PC-9 (cell line): ENCODE data around the gene DSG2. TPM values are rescaled to one million over a fixed set of nuclear protein-coding genes. Genes with fewer than 3 reads are reported as not detected.

ENCODE experiments used
- BruUV-seq: library from RNA; stranded (reverse); fragments of 400-500 nt; replicated peaks from 2 replicates; lab custom pipeline; 2021; lab: Mats Ljungman, UMichigan
- CTCF ChIA-PET: fragments of 300-600 bp; sonication (Branson Sonifier 250); formaldehyde crosslinking; loops from one replicate; lab custom pipeline; 2022; ENCODE audit warnings: antibody characterized with exemption; lab: Charles Lee
- POLR2A ChIA-PET: fragments of 300-600 bp; sonication (Branson Sonifier 250); formaldehyde crosslinking; loops from one replicate; lab custom pipeline; 2022; ENCODE audit warnings: antibody characterized with exemption; ENCODE audit not compliant: unreplicated experiment; lab: Charles Lee
- DNase-seq, 2 experiments: peaks; one replicate each; pipeline versions ENCODE4 v3.0.0 to v3.0.0-alpha.2; 2015 to 2022; ENCODE audit warnings: mixed read lengths in 1 of 2
- H2AFZ ChIP-seq: fragments of 200-600 bp; sonication (generic); 2 replicates; pipeline ENCODE4 v1.8.1; 2017; ENCODE audit warnings: antibody characterized with exemption
- H3F3A ChIP-seq: fragments of 200-600 bp; sonication (generic); 2 replicates; pipeline ENCODE4 v1.8.1; 2017; ENCODE audit warnings: antibody characterized with exemption, mild to moderate bottlenecking, low read depth; ENCODE audit not compliant: insufficient read depth
- H3K27ac ChIP-seq: fragments of 200-600 bp; sonication (generic); 2 replicates; pipeline ENCODE4 v1.6.1; 2016; ENCODE audit warnings: mixed run types
- H3K27me3 ChIP-seq: fragments of 200-600 bp; sonication (generic); 2 replicates; pipeline ENCODE4 v1.6.1; 2016; ENCODE audit warnings: low read depth, mixed run types; ENCODE audit not compliant: insufficient read depth
- H3K36me3 ChIP-seq: fragments of 200-600 bp; sonication (generic); 2 replicates; pipeline ENCODE4 v1.6.1; 2016; ENCODE audit warnings: low read depth, mixed run types
- H3K4me1 ChIP-seq: fragments of 200-600 bp; sonication (generic); replicated peaks from 2 replicates; pipeline ENCODE4 v1.6.1; 2016; ENCODE audit warnings: mixed run types; ENCODE audit not compliant: insufficient read depth
- H3K4me2 ChIP-seq: fragments of 200-600 bp; sonication (generic); 2 replicates; pipeline ENCODE4 v1.6.1; 2017; ENCODE audit warnings: mixed run types
- H3K4me3 ChIP-seq: fragments of 200-600 bp; sonication (generic); 2 replicates; pipeline ENCODE4 v1.6.1; 2016; ENCODE audit warnings: mixed run types
- H3K79me2 ChIP-seq: fragments of 200-600 bp; sonication (generic); 2 replicates; pipeline ENCODE4 v1.6.1; 2017; ENCODE audit warnings: low read depth, mixed run types
- H3K9me2 ChIP-seq: fragments of 200-600 bp; sonication (generic); 2 replicates; pipeline ENCODE4 v1.8.1; 2017; ENCODE audit warnings: mild to moderate bottlenecking; ENCODE audit not compliant: insufficient read depth
- H3K9me3 ChIP-seq: fragments of 200-600 bp; sonication (generic); 2 replicates; pipeline ENCODE4 v1.8.1; 2016; ENCODE audit warnings: low read depth; ENCODE audit not compliant: insufficient read depth
- H4K20me1 ChIP-seq: fragments of 200-600 bp; sonication (generic); 2 replicates; pipeline ENCODE4 v1.8.1; 2017; ENCODE audit not compliant: insufficient read depth
- EZH2 ChIP-seq: fragments of 200-600 bp; sonication (generic); IDR thresholded peaks from 2 replicates; pipeline ENCODE4 v1.8.0; 2017; ENCODE audit warnings: antibody characterized with exemption, low read depth
- intact Hi-C: fragments of 100-400 bp; cut with micrococcal nuclease; formaldehyde crosslinking; loops from one replicate; pipeline ENCODE4 v1.10.0; 2022; ENCODE audit not compliant: unreplicated experiment
- total RNA-seq: library from RNA; stranded (reverse); gene quantifications from 2 replicates; pipeline ENCODE4 v1.2.3, GENCODE V29; 2021
- TF ChIP-seq, protein P1 (sequence below): fragments of 200-600 bp; sonication (generic); conservative IDR thresholded peaks from 2 replicates; pipeline ENCODE4 v1.6.1; 2017; ENCODE audit warnings: mixed run types, antibody characterized with exemption, mild to moderate bottlenecking, moderate library complexity

The DSG2 gene
- total RNA-seq, 1 experiment from 2014 or later = 90.1 TPM

DNA sequence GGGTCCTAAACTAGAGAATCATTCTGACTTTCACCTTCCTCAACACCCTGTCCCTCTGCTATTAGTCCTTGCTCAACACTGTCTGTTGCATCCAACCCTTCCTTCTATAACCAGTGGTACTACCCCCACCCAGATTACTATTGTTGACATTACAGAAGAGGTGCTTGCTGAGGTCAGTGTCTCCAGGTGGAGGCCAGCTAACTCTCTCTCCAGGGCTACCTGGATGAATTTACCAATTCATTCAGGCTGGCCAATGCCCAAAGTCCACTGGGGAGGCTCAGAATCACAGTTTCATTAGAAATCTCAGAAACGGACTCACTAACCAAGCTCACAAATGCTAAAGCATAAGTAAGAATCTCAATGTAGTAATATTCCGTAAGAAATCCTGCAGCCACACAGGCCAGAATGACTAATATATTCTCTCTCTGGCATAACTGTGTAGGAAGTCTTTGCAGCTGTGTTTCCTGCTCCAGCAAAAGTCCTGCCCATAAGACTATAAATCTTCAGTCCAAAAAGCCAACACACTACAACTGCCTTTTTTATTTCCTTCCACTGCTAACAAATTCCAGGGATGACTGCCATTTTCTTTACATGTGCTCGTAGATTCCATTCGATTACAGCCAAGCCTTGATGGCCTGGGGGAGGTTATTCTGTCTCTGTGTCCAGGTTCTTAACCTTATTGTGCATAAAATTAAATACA lies 83.7 kb downstream of the DSG2 start:
- Histone ChIP-seq H3K27ac (no peak overlapping the region), H3K4me2 (no peak overlapping the region), H3K4me1 (no peaks in the 10 kb centered on the region), H3K27me3 (no peaks in the 10 kb centered on the region), H3K79me2 (no peaks in the 10 kb centered on the region), H3K4me3 (no peak overlapping the region), H2AFZ (no peak overlapping the region), H3K36me3 (no peaks in the 10 kb centered on the region), H3K9me3 (no peaks in the 10 kb centered on the region), H4K20me1 (no peaks in the 10 kb centered on the region), H3K9me2 (no peaks in the 10 kb centered on the region), H3F3A (no peaks in the 10 kb centered on the region)
- ChIA-PET POLR2A (no interaction called here), CTCF (no interaction called here)
- intact Hi-C loops = no loop called here
- BruUV-seq = no TSS peak
- TF ChIP-seq, protein P1, sequence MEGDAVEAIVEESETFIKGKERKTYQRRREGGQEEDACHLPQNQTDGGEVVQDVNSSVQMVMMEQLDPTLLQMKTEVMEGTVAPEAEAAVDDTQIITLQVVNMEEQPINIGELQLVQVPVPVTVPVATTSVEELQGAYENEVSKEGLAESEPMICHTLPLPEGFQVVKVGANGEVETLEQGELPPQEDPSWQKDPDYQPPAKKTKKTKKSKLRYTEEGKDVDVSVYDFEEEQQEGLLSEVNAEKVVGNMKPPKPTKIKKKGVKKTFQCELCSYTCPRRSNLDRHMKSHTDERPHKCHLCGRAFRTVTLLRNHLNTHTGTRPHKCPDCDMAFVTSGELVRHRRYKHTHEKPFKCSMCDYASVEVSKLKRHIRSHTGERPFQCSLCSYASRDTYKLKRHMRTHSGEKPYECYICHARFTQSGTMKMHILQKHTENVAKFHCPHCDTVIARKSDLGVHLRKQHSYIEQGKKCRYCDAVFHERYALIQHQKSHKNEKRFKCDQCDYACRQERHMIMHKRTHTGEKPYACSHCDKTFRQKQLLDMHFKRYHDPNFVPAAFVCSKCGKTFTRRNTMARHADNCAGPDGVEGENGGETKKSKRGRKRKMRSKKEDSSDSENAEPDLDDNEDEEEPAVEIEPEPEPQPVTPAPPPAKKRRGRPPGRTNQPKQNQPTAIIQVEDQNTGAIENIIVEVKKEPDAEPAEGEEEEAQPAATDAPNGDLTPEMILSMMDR = no peak
- TF ChIP-seq EZH2 = no peak
- no peak for DNase-seq

DNA sequence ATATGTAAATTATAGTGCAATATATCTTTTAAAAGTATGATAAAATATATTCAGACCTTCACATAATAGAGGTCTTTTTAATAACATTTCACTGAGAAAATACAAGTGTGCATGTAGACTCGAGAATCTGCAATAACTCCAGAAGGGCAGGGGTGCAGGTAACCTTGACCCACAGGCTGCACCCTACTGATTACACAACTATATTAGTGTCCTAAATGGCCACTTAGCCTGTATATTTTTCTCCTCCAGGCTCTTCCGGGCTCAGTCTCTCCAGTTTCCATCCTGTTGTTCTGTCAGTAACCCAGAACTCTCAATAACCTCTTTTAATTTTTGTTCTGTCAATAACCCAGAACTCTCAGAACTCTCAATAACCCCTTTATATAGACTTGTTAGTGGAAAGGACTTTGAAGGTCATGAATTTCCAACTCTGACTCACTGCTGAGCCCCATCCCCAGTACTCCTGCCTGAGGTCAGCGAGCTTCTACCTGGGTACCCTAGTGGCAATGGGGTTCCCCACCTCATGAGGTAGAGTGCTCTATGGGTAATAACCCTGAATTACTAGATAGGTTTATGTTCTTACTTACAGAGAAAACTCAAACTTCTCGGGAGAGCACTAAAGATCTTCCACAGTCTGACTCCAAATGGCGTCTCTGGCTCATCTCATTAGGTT lies 85.3 kb downstream of the DSG2 start:
- H3K4me1 ChIP-seq = no peaks in the 10 kb centered on the region
- H3K9me2 ChIP-seq = no peaks in the 10 kb centered on the region
- BruUV-seq = no TSS peak
- no peak overlapping the region for H2AFZ ChIP-seq
- ChIA-PET CTCF (no interaction called here), POLR2A (no interaction called here)
- TF ChIP-seq, protein P1 = no peak
- no peak for TF ChIP-seq EZH2
- H3K36me3 ChIP-seq = no peaks in the 10 kb centered on the region
- H3K4me2 ChIP-seq = no peak overlapping the region
- no peak overlapping the region for H3K27ac ChIP-seq
- no peaks in the 10 kb centered on the region for H3K9me3 ChIP-seq
- no peaks in the 10 kb centered on the region for H3K79me2 ChIP-seq
- no peak for DNase-seq
- H3F3A ChIP-seq = no peaks in the 10 kb centered on the region
- intact Hi-C loops = no loop called here
- no peaks in the 10 kb centered on the region for H4K20me1 ChIP-seq
- no peak overlapping the region for H3K4me3 ChIP-seq
- no peaks in the 10 kb centered on the region for H3K27me3 ChIP-seq

DNA sequence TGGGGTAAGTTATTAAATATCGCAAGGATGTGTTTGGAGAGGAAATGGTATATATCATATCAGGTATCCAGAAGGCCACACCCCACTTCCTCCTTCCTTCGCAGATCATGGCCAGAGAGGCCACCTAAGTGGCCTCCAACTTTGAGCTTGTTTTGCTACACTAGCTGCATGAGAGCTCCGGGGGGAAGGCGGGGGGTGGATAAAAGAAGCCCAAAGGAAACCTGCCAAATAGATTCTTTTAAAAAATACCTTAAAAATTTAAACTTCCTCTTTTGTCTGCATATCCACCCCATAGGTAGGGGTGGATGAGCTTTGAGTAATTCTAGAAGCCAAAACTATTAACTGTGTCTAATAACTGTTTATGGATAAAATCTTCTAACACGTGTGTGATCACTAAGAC lies 88.0 kb downstream of the DSG2 start:
- no peak overlapping the region for H3K27ac ChIP-seq
- no peaks in the 10 kb centered on the region for H3F3A ChIP-seq
- H3K27me3 ChIP-seq = no peaks in the 10 kb centered on the region
- H3K4me2 ChIP-seq = no peak overlapping the region
- no peaks in the 10 kb centered on the region for H4K20me1 ChIP-seq
- H3K79me2 ChIP-seq = no peaks in the 10 kb centered on the region
- H3K4me3 ChIP-seq = no peak overlapping the region
- no peaks in the 10 kb centered on the region for H3K36me3 ChIP-seq
- H3K9me3 ChIP-seq = no peaks in the 10 kb centered on the region
- DNase-seq = no peak
- BruUV-seq = no TSS peak
- intact Hi-C loops = no loop called here
- POLR2A ChIA-PET = no interaction called here
- H2AFZ ChIP-seq = no peak overlapping the region
- CTCF ChIA-PET = no interaction called here
- no peaks in the 10 kb centered on the region for H3K9me2 ChIP-seq
- no peaks in the 10 kb centered on the region for H3K4me1 ChIP-seq
- TF ChIP-seq, protein P1 = no peak
- TF ChIP-seq EZH2 = no peak
